ENCODE data around the gene NOL9. TPM values are rescaled to one million over a fixed set of nuclear protein-coding genes. Genes with fewer than 3 reads are reported as not detected.

The NOL9 gene
- total RNA-seq, 2 experiments from 2014 or later: 24.6 to 29.6 TPM

GRCh38 chr1:6528492-6528891 lies 25.8 kb downstream of the NOL9 start:
- H3K36me3 Mint-ChIP-seq (ENCODE audit: low read depth): peaks cover 37% of the 10 kb centered on the region
- H3K4me3 Mint-ChIP-seq: no peak overlapping the region

DNA sequence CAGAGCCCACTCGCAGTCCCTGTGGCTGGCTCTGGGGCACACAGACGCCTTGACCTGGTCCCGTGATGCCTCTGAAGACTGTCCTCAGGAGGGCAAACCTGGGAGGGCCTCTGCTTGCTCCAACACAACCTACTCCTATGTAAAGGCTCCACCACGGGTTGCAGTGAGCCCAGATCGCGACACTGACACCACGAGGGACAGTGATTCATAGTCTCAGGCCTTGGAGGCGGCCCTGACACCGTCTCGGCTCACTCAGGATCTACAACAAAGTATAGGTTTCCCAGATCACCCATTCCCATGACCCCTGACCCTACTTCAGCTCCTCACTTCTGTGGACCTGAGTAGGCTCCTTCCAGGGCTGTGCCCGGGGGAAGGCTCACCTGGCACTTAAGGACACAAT lies 28.0 kb downstream of the NOL9 start:
- no peak overlapping the region for H3K27ac Mint-ChIP-seq
- H3K36me3 Mint-ChIP-seq (ENCODE audit: low read depth): peaks cover 26% of the 10 kb centered on the region
- H3K27me3 Mint-ChIP-seq (ENCODE audit: low read depth): no peaks in the 10 kb centered on the region
- H3K4me1 Mint-ChIP-seq (ENCODE audit: low read depth): no peaks in the 10 kb centered on the region
- no peak overlapping the region for H3K4me3 Mint-ChIP-seq
- no peaks in the 10 kb centered on the region for H3K9me3 Mint-ChIP-seq
- CTCF ChIA-PET: no interaction called here
- DNase-seq: no peak
- intact Hi-C loops (cut with micrococcal nuclease): no loop called here

More at GRCh38 chr1:6528492-6528891, 25.8 kb downstream of the NOL9 start:
- Mint-ChIP-seq H3K9me3 (no peaks in the 10 kb centered on the region), H3K27ac (no peak overlapping the region), H3K4me1 (ENCODE audit: low read depth) (no peaks in the 10 kb centered on the region), H3K27me3 (ENCODE audit: low read depth) (no peaks in the 10 kb centered on the region)
- intact Hi-C loops (cut with micrococcal nuclease): no loop called here
- CTCF ChIA-PET: no interaction called here
- DNase-seq: no peak

DNA sequence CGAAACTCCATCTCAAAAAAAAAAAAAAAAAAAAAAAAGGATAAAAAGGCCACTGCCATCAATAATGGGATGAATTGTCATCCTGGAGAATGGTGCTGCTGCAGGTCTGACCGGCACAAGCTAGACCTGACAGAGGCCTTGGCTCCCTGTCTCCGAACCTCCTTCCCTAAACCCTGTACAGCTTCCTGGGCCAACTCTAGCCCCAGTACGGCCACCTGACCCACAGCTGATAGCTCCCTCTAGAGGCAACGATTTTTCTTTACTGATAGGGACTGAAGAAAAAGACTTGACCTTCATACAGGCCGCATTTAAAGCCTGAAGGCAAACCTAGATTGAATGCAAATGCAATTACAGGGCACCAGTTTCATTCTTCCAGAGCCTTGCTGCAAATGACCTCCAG lies 30.7 kb downstream of the NOL9 start:
- CTCF ChIA-PET: interaction anchor here (0.9 to 3.8 kb wide), 5 partner anchors 9 to 111 kb away, joined by 3 to 17 read pairs (median 3); no protein-coding TSS in a partner anchor

GRCh38 chr1:6521536-6521935 lies 32.8 kb downstream of the NOL9 start:
- no peaks in the 10 kb centered on the region for H3K27me3 Mint-ChIP-seq (ENCODE audit: low read depth)
- H3K4me1 Mint-ChIP-seq (ENCODE audit: low read depth): no peaks in the 10 kb centered on the region
- intact Hi-C loops (cut with micrococcal nuclease): loop anchor here (5.0 kb wide), 1 partner anchor 34 kb away; no protein-coding TSS in a partner anchor
- CTCF ChIA-PET: interaction anchor here (1.0 to 1.7 kb wide), 5 partner anchors 32 to 279 kb away, joined by 3 to 7 read pairs (median 3); partner anchors contain the start of genes NOL9 and TAS1R1
- no peaks in the 10 kb centered on the region for H3K9me3 Mint-ChIP-seq
- H3K27ac Mint-ChIP-seq: no peak overlapping the region
- DNase-seq: no peak
- peaks cover 10% of the 10 kb centered on the region for H3K36me3 Mint-ChIP-seq (ENCODE audit: low read depth)
- no peak overlapping the region for H3K4me3 Mint-ChIP-seq

More for the DNA sequence above, 30.7 kb downstream of the NOL9 start:
- Mint-ChIP-seq H3K4me1 (ENCODE audit: low read depth) (no peaks in the 10 kb centered on the region), H3K4me3 (no peak overlapping the region), H3K27ac (no peak overlapping the region), H3K9me3 (no peaks in the 10 kb centered on the region), H3K27me3 (ENCODE audit: low read depth) (no peaks in the 10 kb centered on the region), H3K36me3 (ENCODE audit: low read depth) (peaks cover 18% of the 10 kb centered on the region)
- intact Hi-C loops (cut with micrococcal nuclease): loop anchor here (5.0 kb wide), 1 partner anchor 36 kb away; no protein-coding TSS in a partner anchor
- DNase-seq: no peak

DNA sequence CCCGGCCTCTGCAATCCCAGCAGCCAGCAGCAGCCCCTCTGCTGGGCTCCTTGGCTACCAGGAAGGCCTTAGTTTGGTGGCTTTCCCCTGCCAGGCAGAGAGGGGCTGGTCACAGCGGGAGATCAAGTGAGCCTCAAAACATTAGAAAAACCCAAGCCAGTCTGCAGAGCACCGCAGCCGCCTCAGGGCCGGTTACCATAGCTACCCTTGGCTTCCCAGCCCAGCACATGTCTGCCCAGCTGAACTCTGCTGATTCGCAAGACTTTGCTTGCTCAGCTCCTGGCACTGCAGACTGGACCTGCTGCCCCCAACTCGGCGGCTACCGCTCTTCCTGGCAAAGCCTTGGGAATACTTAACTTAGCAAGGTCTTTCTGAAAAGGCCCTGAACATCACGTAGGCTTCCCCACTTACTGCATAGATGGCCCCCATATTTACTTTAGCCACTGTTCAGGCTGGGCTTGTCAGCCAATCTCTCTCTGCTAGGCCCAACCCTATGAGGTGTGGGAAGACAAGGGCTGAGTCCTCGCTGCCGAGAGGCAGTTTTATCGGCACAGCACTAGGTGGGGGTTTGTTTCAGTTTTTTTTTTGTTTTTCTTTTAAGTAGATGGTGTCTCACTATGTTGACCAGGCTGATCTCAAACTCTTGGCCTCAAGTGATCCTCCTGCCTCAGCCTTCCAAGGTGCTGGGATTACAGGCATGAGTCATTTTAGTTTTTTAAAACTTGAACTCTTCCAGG lies 34.2 kb downstream of the NOL9 start:
- Mint-ChIP-seq H3K4me1 (ENCODE audit: low read depth) (no peaks in the 10 kb centered on the region), H3K9me3 (no peaks in the 10 kb centered on the region), H3K36me3 (ENCODE audit: low read depth) (peaks cover 6% of the 10 kb centered on the region), H3K4me3 (no peak overlapping the region), H3K27ac (no peak overlapping the region), H3K27me3 (ENCODE audit: low read depth) (no peaks in the 10 kb centered on the region)
- intact Hi-C loops (cut with micrococcal nuclease): loop anchor here (5.0 kb wide), 1 partner anchor 33 kb away; no protein-coding TSS in a partner anchor
- CTCF ChIA-PET: interaction anchor here (1.7 kb wide), 1 partner anchor 34 kb away, joined by 3 read pairs; no protein-coding TSS in a partner anchor
- no peak for DNase-seq

GRCh38 chr1:6519491-6519934 lies 34.8 kb downstream of the NOL9 start:
- no peaks in the 10 kb centered on the region for H3K9me3 Mint-ChIP-seq
- no peak for DNase-seq
- CTCF ChIA-PET: no interaction called here
- peaks cover 5% of the 10 kb centered on the region for H3K36me3 Mint-ChIP-seq (ENCODE audit: low read depth)
- intact Hi-C loops (cut with micrococcal nuclease): no loop called here
- no peaks in the 10 kb centered on the region for H3K27me3 Mint-ChIP-seq (ENCODE audit: low read depth)
- no peak overlapping the region for H3K27ac Mint-ChIP-seq
- H3K4me3 Mint-ChIP-seq: no peak overlapping the region
- no peaks in the 10 kb centered on the region for H3K4me1 Mint-ChIP-seq (ENCODE audit: low read depth)

DNA sequence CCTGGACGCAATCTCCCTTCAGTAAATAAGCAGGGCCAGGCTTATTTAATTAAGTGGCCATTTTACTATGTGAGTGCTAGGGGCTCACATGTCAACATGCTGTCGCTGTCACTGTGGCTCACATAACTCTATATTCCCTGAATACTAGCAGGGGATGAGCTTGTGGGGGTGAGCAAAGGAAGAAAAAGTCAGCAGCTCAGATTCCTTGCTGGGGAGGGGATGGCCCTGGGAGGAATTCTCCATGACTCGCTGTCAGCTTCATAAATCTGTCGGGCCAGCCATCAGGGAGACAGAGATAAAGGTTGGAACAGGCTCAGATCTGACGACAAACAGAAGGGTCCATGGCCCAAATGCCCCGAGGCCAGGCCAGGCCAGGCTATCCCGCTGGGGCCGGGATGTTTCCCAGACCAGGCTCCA lies 36.9 kb downstream of the NOL9 start:
- Mint-ChIP-seq H3K27me3 (ENCODE audit: low read depth) (no peaks in the 10 kb centered on the region), H3K27ac (no peak overlapping the region), H3K4me1 (ENCODE audit: low read depth) (no peaks in the 10 kb centered on the region), H3K4me3 (no peak overlapping the region), H3K9me3 (no peaks in the 10 kb centered on the region), H3K36me3 (ENCODE audit: low read depth) (no peaks in the 10 kb centered on the region)
- CTCF ChIA-PET: interaction anchor here (1.0 kb wide), 1 partner anchor 115 kb away, joined by 3 read pairs; no protein-coding TSS in a partner anchor
- intact Hi-C loops (cut with micrococcal nuclease): no loop called here
- no peak for DNase-seq

- no peak overlapping the region for H3K4me3 Mint-ChIP-seq
- intact Hi-C loops (cut with micrococcal nuclease): no loop called here
- no peaks in the 10 kb centered on the region for H3K4me1 Mint-ChIP-seq (ENCODE audit: low read depth)
- no peaks in the 10 kb centered on the region for H3K27me3 Mint-ChIP-seq (ENCODE audit: low read depth)
- no peaks in the 10 kb centered on the region for H3K36me3 Mint-ChIP-seq (ENCODE audit: low read depth)
- H3K27ac Mint-ChIP-seq: no peak overlapping the region
- DNase-seq: no peak
- CTCF ChIA-PET: interaction anchor here (1.5 kb wide), 1 partner anchor 8 kb away, joined by 3 read pairs; no protein-coding TSS in a partner anchor
- H3K9me3 Mint-ChIP-seq: no peaks in the 10 kb centered on the region
Measured at GRCh38 chr1:6515771-6516170, 38.5 kb downstream of the NOL9 start.

DNA sequence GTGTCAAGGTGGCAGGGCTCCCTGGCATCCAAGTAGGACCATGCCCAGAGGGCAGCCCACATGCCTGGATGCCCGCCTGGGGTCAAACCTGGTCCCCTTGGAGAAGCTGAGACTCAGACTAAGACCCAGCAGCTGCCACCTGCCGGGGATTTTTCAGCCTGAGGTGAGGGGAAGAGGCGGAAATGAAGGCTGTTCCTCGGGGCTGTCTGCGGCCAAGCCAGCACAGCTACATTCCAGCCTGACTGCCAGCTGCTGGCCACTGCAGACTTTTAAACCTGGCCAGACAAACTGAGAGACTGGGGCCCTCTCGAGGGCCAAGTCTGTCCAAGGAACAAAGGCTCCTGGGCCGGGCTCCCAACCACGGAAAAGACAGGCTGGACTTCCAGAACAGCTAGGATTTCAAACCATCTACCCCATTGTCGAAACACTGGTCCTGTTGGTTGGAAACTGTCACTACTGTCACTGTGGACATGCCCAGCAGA lies 41.0 kb downstream of the NOL9 start:
- no peak for DNase-seq
- no peaks in the 10 kb centered on the region for H3K9me3 Mint-ChIP-seq
- no peaks in the 10 kb centered on the region for H3K27me3 Mint-ChIP-seq (ENCODE audit: low read depth)
- no peaks in the 10 kb centered on the region for H3K36me3 Mint-ChIP-seq (ENCODE audit: low read depth)
- H3K4me1 Mint-ChIP-seq (ENCODE audit: low read depth): no peaks in the 10 kb centered on the region
- no peak overlapping the region for H3K4me3 Mint-ChIP-seq
- CTCF ChIA-PET: no interaction called here
- H3K27ac Mint-ChIP-seq: no peak overlapping the region
- intact Hi-C loops (cut with micrococcal nuclease): no loop called here

DNA sequence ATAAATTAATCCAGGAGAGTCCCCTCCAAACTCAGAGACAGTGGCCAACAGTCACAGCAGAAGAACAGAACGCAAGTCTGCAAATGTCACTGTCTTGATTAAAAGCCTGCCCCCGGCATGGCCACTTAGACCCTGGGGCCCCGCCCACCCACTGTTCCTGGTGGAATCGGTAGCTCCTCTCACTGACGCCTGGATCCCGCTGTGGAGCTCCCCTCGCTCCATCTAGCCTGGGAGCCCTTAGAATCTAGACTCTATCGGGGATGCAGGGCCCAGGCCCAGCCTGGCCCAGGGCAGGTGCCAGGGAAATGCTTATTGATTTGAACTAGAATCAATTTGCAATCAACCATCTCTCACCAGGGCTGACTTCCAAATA lies 41.4 kb downstream of the NOL9 start:
- Mint-ChIP-seq H3K27me3 (ENCODE audit: low read depth) (no peaks in the 10 kb centered on the region), H3K4me1 (ENCODE audit: low read depth) (no peaks in the 10 kb centered on the region)
- CTCF ChIA-PET: no interaction called here

GRCh38 chr1:6512245-6512907 lies 41.9 kb downstream of the NOL9 start:
- intact Hi-C loops (cut with micrococcal nuclease): no loop called here
- Mint-ChIP-seq H3K27ac (no peak overlapping the region), H3K4me1 (ENCODE audit: low read depth) (no peaks in the 10 kb centered on the region), H3K27me3 (ENCODE audit: low read depth) (no peaks in the 10 kb centered on the region), H3K36me3 (ENCODE audit: low read depth) (no peaks in the 10 kb centered on the region), H3K9me3 (no peaks in the 10 kb centered on the region), H3K4me3 (no peak overlapping the region)
- CTCF ChIA-PET: no interaction called here
- no peak for DNase-seq

More for the DNA sequence above, 41.4 kb downstream of the NOL9 start:
- H3K4me3 Mint-ChIP-seq: no peak overlapping the region
- H3K9me3 Mint-ChIP-seq: no peaks in the 10 kb centered on the region
- DNase-seq: no peak
- intact Hi-C loops (cut with micrococcal nuclease): no loop called here
- H3K36me3 Mint-ChIP-seq (ENCODE audit: low read depth): no peaks in the 10 kb centered on the region
- H3K27ac Mint-ChIP-seq: no peak overlapping the region

DNA sequence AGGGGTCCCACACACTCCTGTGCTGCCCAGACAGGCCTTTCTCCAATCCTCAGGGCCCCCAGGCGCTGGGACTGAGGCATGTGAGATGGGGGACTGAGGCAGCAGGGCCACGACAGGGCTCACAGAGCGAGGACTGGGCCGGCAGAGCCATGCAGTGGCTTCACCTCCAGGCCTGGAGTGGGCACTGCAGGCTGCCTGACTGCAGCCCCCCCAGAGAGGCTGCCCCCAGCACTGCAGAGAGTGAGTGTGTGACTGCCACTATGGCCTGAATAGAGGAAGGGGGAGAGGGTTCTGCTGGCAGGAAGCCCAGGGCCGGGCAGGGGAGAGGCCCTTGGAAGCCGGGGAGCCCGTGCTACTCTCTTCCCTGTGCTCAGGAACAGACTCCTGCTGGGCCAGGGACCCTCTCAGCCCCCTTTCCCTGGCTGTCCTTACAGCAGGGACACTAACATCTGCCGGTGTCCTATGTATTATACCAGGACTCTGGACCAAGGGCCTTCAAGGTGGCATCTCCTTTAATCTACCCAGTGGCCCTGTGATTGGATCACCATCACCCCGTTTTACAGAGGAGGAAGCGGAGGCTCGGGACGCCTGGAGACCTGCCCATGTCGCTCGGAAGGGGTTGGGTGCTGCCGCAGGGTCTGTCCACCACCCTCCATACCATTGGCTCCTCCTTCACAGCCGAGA lies 42.6 kb downstream of the NOL9 start:
- intact Hi-C loops (cut with micrococcal nuclease): no loop called here
- Mint-ChIP-seq H3K27ac (no peak overlapping the region), H3K4me3 (no peak overlapping the region), H3K9me3 (no peaks in the 10 kb centered on the region), H3K4me1 (ENCODE audit: low read depth) (no peaks in the 10 kb centered on the region), H3K36me3 (ENCODE audit: low read depth) (no peaks in the 10 kb centered on the region), H3K27me3 (ENCODE audit: low read depth) (no peaks in the 10 kb centered on the region)
- CTCF ChIA-PET: interaction anchor here (0.6 kb wide), 1 partner anchor 174 kb away, joined by 3 read pairs; no protein-coding TSS in a partner anchor
- no peak for DNase-seq
